Measurements from ENCODE around the gene SYP. TPM values are rescaled to one million over a fixed set of nuclear protein-coding genes. Genes with fewer than 3 reads are reported as not detected.
"Not testable (repeated sequence)": the region's sequence is repeated elsewhere in the genome, so short reads cannot be mapped to it uniquely, and the experiment has no call there.

The SYP gene
- total RNA-seq, 1 donor from 2014 or later = 0.13 TPM

- peak in 1 of 2 donors; percentile 23 for DNase-seq (ENCODE audit: low read depth in 2 of 2)
Measured at GRCh38 chrX:49171752-49172279, 28.2 kb downstream of the SYP start, which contains the start of gene PLP2. PLP2 (plus strand) TSS chrX:49171898; CDS start chrX:49172001, 103 bp downstream.

GRCh38 chrX:49167740-49168108 lies 32.3 kb downstream of the SYP start:
- no peak for DNase-seq (ENCODE audit: low read depth in 2 of 2)

GRCh38 chrX:49166914-49167739 lies 32.9 kb downstream of the SYP start:
- peak in 1 of 2 donors; percentile 58 for DNase-seq (ENCODE audit: low read depth in 2 of 2)

GRCh38 chrX:49165901-49166881 lies 33.8 kb downstream of the SYP start:
- DNase-seq (ENCODE audit: low read depth in 2 of 2) = peak; percentile 76 to 81

DNA sequence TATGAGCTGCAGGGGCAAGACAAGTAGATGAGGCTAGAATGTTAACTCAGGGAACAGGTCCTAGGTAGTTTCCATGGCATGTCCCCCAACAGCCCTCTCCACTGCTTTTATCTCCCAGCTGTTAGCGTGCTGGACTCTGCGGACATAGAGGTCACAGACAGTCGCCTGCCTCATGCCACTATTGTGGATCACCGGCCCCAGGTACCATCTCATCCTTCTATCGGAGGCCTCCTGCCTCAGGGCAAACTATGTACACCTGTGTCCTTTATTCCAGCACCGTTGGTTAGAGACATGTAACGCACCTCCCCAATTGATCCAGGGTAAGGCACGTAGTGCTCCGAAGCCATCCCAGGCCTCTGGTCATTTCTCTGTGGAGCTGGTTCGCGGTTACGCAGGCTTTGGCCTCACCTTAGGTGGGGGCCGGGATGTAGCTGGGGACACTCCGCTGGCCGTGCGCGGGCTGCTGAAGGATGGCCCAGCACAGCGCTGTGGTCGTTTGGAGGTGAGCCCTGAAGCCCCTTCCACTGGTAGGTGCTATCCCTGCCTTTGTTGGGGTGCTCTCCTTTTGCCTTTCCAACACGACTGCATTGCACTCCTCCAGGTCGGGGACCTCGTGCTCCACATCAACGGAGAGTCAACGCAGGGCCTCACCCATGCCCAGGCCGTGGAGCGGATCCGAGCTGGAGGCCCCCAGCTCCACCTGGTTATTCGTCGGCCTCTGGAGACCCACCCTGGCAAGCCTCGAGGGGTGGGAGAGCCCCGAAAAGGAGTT lies 35.2 kb downstream of the SYP start:
- DNase-seq (ENCODE audit: low read depth in 2 of 2) = no peak

GRCh38 chrX:49163555-49164419 lies 36.2 kb downstream of the SYP start:
- DNase-seq (ENCODE audit: low read depth in 2 of 2) = peak; percentile 63 to 84

DNA sequence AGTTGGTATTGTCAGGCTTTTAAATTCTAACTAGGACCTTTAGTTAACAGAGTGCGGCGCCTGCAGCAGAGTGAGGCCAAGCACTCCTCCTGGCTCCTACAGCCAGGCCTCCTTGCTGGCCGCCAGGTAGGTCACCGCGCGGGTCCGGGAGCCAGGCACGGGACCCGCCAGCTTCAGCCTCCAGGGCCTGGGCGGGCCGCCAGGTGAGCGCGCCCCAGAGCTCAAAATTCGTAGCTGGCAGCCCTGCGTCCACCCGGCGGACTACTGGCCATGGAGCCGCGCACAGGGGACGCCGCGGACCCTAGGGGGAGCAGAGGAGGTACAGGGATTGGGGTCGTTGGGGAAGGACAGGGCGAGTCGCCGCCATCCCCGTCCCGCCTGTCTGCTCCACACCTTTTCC lies 37.4 kb downstream of the SYP start, which contains the start of gene MAGIX:
Gene MAGIX, plus strand, starts transcription at position 139 of the 400 bp plus-strand sequence. Its CDS starts 132 bp downstream, at position 271.
- DNase-seq (ENCODE audit: low read depth in 2 of 2) = no peak

GRCh38 chrX:49161632-49162031 lies 38.4 kb downstream of the SYP start:
- no peak for DNase-seq (ENCODE audit: low read depth in 2 of 2)

DNA sequence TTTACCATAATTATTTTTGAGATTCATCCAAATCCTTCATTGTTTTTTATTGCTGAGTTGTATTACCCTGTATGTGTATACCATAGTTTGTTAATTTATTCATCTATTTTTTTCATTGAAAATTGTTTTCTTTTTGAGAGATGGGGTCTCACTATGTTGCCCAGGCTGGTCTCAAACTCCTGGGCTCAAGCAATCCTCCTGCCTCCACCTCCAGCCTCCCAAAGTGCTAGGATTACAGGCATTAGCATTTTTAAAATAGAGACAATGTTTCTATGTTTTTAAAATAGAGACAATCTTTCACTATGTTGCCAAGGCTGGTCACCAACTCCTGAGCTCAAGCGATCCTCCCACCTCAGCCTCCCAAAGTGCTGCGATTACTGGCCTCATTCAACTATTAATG lies 39.1 kb downstream of the SYP start:
- DNase-seq (ENCODE audit: low read depth in 2 of 2) = no peak

DNA sequence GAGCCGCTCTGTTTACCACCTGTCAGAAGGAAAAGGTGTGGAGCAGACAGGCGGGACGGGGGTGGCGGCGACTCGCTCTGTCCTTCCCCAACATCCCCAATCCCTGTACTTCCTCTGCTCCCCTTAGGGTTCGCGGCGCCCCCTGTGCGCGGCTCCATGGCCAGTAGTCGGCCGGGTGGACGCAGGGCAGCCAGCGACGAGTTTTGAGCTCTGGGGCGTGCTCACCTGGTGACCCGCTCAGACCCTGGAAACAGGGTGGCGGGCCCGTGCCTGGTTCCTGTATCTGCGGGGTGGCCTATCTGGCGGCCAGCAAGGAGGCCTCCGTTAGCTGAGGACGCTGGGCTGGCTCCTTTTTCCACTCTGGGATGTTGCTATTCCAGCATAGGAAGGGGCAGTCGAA lies 42.8 kb downstream of the SYP start:
- DNase-seq (ENCODE audit: low read depth in 2 of 2) = no peak

GRCh38 chrX:49155900-49156837 lies 43.8 kb downstream of the SYP start:
- peak in 1 of 2 donors; percentile 87 for DNase-seq (ENCODE audit: low read depth in 2 of 2)

- peak in 1 of 2 donors; percentile 46 for DNase-seq (ENCODE audit: low read depth in 2 of 2)
Measured at GRCh38 chrX:49155243-49155899, 44.6 kb downstream of the SYP start.

- no peak for DNase-seq (ENCODE audit: low read depth in 2 of 2)
Measured at GRCh38 chrX:49153467-49153866, 46.5 kb downstream of the SYP start.

DNA sequence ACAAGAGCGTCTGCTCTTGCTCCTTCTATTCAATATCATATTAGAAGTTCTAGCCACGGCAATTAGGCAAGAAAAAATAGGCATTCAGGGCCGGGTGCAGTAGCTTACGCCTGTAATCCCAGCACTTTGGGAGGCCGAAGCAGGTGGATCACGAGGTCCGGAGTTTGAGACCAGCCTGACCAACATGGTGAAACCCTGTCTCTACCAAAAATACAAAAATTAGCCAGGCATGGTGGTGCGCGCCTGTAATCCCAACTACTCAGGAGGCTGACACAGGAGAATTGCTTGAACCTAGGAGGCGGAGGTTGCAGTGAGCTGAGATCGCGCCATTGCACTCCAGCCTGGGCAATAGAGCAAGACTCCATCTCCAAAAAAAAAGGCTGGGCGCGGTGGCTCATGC lies 50.7 kb downstream of the SYP start:
- DNase-seq (ENCODE audit: low read depth in 2 of 2) = not testable (repeated sequence)

- DNase-seq (ENCODE audit: low read depth in 2 of 2) = not testable (repeated sequence)
Measured at GRCh38 chrX:49148390-49149100, 51.4 kb downstream of the SYP start.

DNA sequence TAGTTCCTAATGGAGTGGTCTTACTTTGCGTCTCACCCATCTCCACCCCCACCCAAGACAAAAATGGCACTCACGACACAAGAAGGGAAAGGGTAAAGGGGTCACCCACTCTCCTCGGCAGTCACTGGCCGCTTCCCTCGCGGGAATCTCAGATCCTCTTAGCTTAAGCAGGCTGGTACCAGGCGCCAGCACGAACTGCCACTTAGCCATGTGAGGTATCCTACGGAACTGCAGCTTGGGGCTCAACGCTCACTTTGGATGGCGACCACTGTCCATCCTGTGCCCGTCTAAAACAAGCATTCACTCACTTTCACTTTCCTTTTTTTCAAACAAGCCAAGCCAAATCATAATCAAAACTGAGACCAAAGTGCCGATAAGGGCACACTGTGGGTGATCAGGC lies 52.1 kb downstream of the SYP start:
- DNase-seq (ENCODE audit: low read depth in 2 of 2) = no peak

DNA sequence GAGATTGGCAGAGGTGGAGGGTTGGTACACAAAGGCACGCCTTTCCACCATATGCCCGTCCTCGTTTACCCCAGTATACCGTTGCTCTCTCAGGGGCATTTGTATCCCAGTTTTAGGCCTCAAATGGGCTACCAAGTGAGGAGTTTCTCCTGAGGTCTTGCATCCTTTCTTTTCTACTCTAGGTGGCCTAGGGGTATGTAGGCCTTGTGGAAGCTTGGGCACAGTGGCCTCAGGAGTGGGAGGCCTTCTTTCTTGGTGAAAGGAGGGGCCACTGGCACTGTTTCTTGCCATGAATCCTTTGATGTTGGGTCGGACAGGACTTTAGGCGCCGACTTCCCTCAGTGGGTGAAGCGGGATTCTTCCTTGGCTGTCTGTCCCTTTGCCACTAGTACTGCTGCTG lies 52.7 kb downstream of the SYP start:
- no peak for DNase-seq (ENCODE audit: low read depth in 2 of 2)

DNA sequence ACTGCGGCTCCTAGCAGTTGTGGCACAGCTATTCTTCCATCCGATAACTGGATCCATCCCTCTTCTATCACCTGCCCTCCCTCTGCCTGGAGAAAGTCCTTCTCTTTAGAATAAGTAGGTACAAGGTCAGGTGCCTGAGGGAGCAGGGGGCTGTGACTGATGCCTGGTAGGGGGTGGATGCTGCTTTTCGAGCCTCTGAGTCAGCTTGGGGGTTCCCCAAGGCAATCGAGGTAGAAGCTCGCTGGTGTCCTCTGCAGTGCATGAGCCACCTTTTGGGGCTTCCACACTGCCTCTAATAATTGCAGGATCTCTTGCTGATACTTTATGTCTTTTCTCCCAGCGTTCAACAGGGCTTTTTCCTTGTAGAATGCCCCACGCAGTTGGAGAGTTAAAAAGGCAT lies 56.8 kb downstream of the SYP start:
- not testable (repeated sequence) for DNase-seq (ENCODE audit: low read depth in 2 of 2)

All from dermis microvascular lymphatic vessel endothelial cell (primary cell).